Psoas muscle (tissue), 8 donors: ENCODE results near the gene COX10. TPM values are rescaled to one million over a fixed set of nuclear protein-coding genes. Genes with fewer than 3 reads are reported as not detected.
"Not testable (repeated sequence)": the region's sequence is repeated elsewhere in the genome, so short reads cannot be mapped to it uniquely, and the experiment has no call there.

Source experiments
- ATAC-seq, 4 donors: fragments of 200-7000 bp; cut with Tn5 transposase; one replicate each; pipeline ENCODE4 v1.9.1; 2020; ENCODE audit warnings: moderate library complexity in 3 of 4, mild to moderate bottlenecking in 2 of 4
- DNase-seq, 2 donors: peaks; one replicate each; pipeline ENCODE4 v3.0.0-alpha.2; 2020
- H3K27ac ChIP-seq: fragments of 200-600 bp; one replicate; pipeline ENCODE4 v1.8.0; 2022
- H3K27me3 ChIP-seq, 3 donors: fragments of 200-600 bp in 1 of 3; one replicate each; pipeline versions ENCODE4 v1.6.1 to v1.8.0; 2013 to 2022; ENCODE audit warnings: low read length in 2 of 3, mild to moderate bottlenecking in 2 of 3, moderate library complexity in 1 of 3; ENCODE audit not compliant: insufficient read depth in 3 of 3
- H3K36me3 ChIP-seq, 2 donors: fragments of 200-600 bp in 1 of 2; one replicate each; pipeline versions ENCODE4 v1.6.1 to v1.8.0; 2013 to 2022; ENCODE audit warnings: low read depth in 1 of 2, mild to moderate bottlenecking in 1 of 2, moderate library complexity in 1 of 2; ENCODE audit not compliant: insufficient read depth in 1 of 2
- H3K4me1 ChIP-seq: fragments of 200-600 bp; one replicate; pipeline ENCODE4 v1.8.0; 2022
- H3K4me3 ChIP-seq: fragments of 200-600 bp; one replicate; pipeline ENCODE4 v1.8.0; 2022; ENCODE audit warnings: mild to moderate bottlenecking
- H3K9me3 ChIP-seq: fragments of 200-600 bp; one replicate; pipeline ENCODE4 v1.8.0; 2022
- CTCF ChIP-seq: fragments of 200-600 bp; IDR thresholded peaks from one replicate; pipeline ENCODE4 v1.8.0; 2022; ENCODE audit warnings: antibody characterized with exemption
- WGBS, 3 donors: extraction: QIAGEN DNeasy Blood & Tissue Kit; methylation state at CpG; one replicate each; pipeline versions ENCODE4 v1.1.6 to v1.1.7; 2013; 5-methylcytosine and 5-hydroxymethylcytosine counted together
- intact Hi-C, 2 donors: fragments of 100-400 bp; cut with DNase I; formaldehyde crosslinking; loops; one replicate each; pipeline versions ENCODE4 v1.11.0 to v1.14.2; 2022
- polyA plus RNA-seq, 3 donors: library from polyadenylated mRNA; stranded (reverse); fragments of 200-250 nt; gene quantifications; one replicate each; pipeline ENCODE4 v1.2.3, GENCODE V29; 2013
- total RNA-seq, 4 donors: library from RNA; stranded (reverse); fragmentation: NEBNext Ultra II Directional in 2 of 4; extraction: Animal tissue kit (Norgen Biotek cat#: 25700) in 2 of 4; gene quantifications; one replicate each; pipeline versions ENCODE4 v1.2.1 to v1.2.4, GENCODE V29; 2021 to 2023
- donor health status: healthy with polysubstance abuse.
- donor health status: DM: no; HTN: no; CAD: no; lungs with moderate emphysema.
- donor health status: Bipolar disorder and iron deficiency.
- donor health status: healthy.
- donor health status: DM: yes; HTN: yes; CAD: no.
- donor health status: DM: no; HTN: no; CAD: no.
- donor health status: DM: no; HTN: no; CAD: no.
- donor health status: DM: yes; HTN: yes; CAD: no.

Gene COX10
- total and polyA plus RNA-seq, 7 donors = 31.5 to 77.1 (median 60.5) TPM

DNA sequence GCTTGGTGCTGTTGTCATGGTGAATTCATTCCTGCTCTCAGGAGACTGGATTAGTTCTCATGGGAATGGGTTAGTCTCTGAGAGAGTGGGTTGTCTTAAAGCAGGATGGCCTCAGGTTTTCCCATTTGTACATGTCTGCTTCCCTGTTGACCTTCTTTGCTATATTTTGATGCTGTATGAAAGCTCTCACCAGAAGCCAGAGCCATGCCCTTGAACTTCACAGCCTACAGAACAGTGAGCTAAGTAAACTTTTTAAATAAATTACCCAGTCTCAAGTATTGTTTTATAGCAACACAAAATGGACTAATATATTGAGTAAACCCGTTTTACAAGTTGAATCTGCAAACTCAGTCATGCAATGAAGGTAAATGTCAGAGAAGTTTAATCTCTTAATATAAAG is 100.6 kb downstream of the COX10 start:
- no peak for DNase-seq
- ATAC-seq = no peak

DNA sequence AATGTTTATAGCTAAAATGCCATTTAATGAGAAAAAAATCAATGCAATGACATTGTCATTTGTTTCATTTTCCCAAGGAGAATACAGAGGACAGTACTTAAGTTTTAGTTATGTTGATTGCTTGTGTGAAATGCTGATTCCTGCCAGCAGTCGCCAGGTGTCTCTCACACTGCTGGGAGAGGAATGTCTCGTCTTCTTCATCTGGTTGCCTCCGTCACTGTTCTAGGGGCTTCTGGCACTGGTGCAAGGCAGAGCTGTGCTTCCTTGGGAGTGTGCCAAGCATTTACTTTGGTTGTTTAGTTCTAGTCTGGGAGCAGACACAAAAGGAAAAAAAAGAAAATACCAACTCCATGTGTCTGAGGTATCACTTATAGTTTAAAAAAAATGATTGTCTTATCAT is 107.7 kb downstream of the COX10 start:
- H3K9me3 ChIP-seq, H3K4me3 ChIP-seq, H3K27me3 ChIP-seq, ATAC-seq, H3K4me1 ChIP-seq, H3K36me3 ChIP-seq, DNase-seq, intact Hi-C loops, H3K27ac ChIP-seq: not testable (repeated sequence)
- WGBS, 3 donors = 33 to 55% (median 41%) methylated on average over 2 to 3 of the region's 3 CpGs

More for the DNA sequence above, 100.6 kb downstream of the COX10 start:
- no peak for TF ChIP-seq CTCF
- Histone ChIP-seq H3K36me3 (no peaks in the 10 kb centered on the region), H3K4me1 (no peaks in the 10 kb centered on the region), H3K27me3 (no peaks in the 10 kb centered on the region), H3K4me3 (no peak overlapping the region), H3K27ac (no peak overlapping the region), H3K9me3 (no peaks in the 10 kb centered on the region)
- 90 to 100% (median 94%) methylated on average over 1 of the region's 1 CpG for WGBS, 3 donors
- intact Hi-C loops = no loop called here

DNA sequence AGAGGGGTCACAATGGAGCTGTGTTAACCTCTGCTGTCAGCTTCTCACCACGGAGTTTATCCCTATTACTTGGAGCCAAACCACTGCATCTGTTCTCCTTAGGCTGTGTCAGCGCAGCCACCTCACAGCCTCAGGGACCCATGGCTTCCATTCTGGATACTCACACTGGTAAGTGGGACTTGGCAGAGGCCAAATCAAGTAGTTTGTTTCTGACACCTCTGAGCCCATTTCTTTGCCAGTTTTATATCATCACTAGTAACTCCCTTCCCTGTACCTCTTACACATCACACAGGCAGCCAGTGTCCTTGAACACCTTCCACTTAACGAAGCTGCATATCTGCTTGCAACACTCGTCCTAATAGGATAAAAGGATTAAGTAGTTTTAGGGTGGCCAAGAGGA is 108.5 kb downstream of the COX10 start:
- H3K4me3 ChIP-seq = not testable (repeated sequence)

GRCh38 chr17:14179951-14180350 is 110.6 kb downstream of the COX10 start:
- WGBS, 3 donors = no CpG with 5 or more reads among the region's 1 CpG
- H3K4me3 ChIP-seq, DNase-seq, H3K27me3 ChIP-seq, H3K36me3 ChIP-seq, ATAC-seq, H3K9me3 ChIP-seq, intact Hi-C loops, H3K27ac ChIP-seq, H3K4me1 ChIP-seq: not testable (repeated sequence)

More for the DNA sequence above, 108.5 kb downstream of the COX10 start:
- DNase-seq, H3K4me1 ChIP-seq, H3K27me3 ChIP-seq, H3K36me3 ChIP-seq, intact Hi-C loops, H3K9me3 ChIP-seq, H3K27ac ChIP-seq: not testable (repeated sequence)
- ATAC-seq = peak in 3 of 4 donors; percentile 35 to 66 (median 63)
- 81% methylated on average over 1 of the region's 4 CpGs; no CpG with 5 or more reads in 2 of the 3 donors for WGBS, 3 donors

DNA sequence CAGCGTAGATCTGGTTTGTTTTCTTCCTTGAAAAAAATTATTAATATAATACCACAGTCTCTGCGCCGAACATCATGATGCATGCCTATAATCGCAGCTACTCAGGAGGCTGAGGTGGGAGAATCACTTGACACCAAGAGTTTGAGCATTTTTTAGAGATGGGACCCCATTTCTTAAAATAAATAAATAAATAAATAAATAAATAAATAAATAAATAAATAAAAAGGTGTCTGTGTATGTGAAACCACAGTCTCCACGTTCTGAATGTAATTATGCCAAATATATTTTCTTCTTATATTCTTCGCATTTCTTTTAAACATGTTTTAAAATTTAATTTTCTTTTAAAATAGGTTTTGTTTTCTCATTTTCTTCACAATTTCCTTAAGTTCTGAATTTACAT is 112.8 kb downstream of the COX10 start:
- intact Hi-C loops, H3K36me3 ChIP-seq, H3K27ac ChIP-seq, H3K4me3 ChIP-seq, H3K9me3 ChIP-seq, H3K4me1 ChIP-seq, ATAC-seq, DNase-seq, H3K27me3 ChIP-seq: not testable (repeated sequence)
- 93 to 96% (median 96%) methylated on average over 6 of the region's 6 CpGs for WGBS, 3 donors

DNA sequence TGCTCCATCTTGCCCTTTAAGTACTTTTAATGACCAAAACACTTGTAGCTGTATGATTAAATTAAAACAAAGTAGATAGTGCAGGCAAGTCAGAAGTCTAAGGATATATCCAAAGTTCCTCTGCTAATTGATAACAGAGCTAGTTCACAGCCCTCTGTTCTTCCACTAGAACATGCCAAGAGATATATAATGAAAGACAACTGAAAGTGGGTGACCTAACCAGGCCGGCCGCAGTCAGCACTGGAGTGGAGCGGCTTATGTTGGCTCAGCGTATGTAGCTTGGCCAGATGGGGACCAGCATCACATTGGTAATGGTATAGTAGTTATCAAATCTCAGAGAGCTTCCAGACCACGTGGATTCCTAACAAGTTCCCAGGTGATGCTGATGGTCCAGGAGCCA is 115.2 kb downstream of the COX10 start:
- DNase-seq, ATAC-seq, intact Hi-C loops, H3K27me3 ChIP-seq, H3K27ac ChIP-seq, H3K4me1 ChIP-seq, H3K9me3 ChIP-seq, H3K4me3 ChIP-seq, H3K36me3 ChIP-seq: not testable (repeated sequence)
- 95 to 100% (median 95%) methylated on average over 2 to 4 of the region's 5 CpGs for WGBS, 3 donors

GRCh38 chr17:14186443-14186842 is 117.1 kb downstream of the COX10 start:
- H3K4me3 ChIP-seq, ATAC-seq, H3K4me1 ChIP-seq, H3K36me3 ChIP-seq, DNase-seq, H3K27ac ChIP-seq, intact Hi-C loops, H3K27me3 ChIP-seq, H3K9me3 ChIP-seq: not testable (repeated sequence)
- WGBS, 3 donors = 91 to 98% (median 96%) methylated on average over 1 to 2 of the region's 4 CpGs

GRCh38 chr17:14190774-14191173 is 121.5 kb downstream of the COX10 start:
- 81 to 91% (median 85%) methylated on average over 1 of the region's 1 CpG for WGBS, 3 donors
- H3K27ac ChIP-seq, H3K4me3 ChIP-seq, DNase-seq, H3K27me3 ChIP-seq, ATAC-seq, H3K36me3 ChIP-seq, H3K4me1 ChIP-seq, H3K9me3 ChIP-seq, intact Hi-C loops: not testable (repeated sequence)

- ATAC-seq, DNase-seq, H3K36me3 ChIP-seq, H3K4me1 ChIP-seq, H3K27me3 ChIP-seq, H3K9me3 ChIP-seq, H3K27ac ChIP-seq, intact Hi-C loops, H3K4me3 ChIP-seq: not testable (repeated sequence)
These were observed 122.2 kb downstream of the COX10 start for GRCh38 chr17:14191469-14191868.

- intact Hi-C loops, H3K4me3 ChIP-seq, H3K9me3 ChIP-seq, DNase-seq, H3K27me3 ChIP-seq, H3K36me3 ChIP-seq, H3K4me1 ChIP-seq, H3K27ac ChIP-seq, ATAC-seq: not testable (repeated sequence)
- WGBS, 3 donors = 82 to 86% (median 84%) methylated on average over 10 to 11 of the region's 11 CpGs
These were observed 122.7 kb downstream of the COX10 start for GRCh38 chr17:14192039-14192438.

DNA sequence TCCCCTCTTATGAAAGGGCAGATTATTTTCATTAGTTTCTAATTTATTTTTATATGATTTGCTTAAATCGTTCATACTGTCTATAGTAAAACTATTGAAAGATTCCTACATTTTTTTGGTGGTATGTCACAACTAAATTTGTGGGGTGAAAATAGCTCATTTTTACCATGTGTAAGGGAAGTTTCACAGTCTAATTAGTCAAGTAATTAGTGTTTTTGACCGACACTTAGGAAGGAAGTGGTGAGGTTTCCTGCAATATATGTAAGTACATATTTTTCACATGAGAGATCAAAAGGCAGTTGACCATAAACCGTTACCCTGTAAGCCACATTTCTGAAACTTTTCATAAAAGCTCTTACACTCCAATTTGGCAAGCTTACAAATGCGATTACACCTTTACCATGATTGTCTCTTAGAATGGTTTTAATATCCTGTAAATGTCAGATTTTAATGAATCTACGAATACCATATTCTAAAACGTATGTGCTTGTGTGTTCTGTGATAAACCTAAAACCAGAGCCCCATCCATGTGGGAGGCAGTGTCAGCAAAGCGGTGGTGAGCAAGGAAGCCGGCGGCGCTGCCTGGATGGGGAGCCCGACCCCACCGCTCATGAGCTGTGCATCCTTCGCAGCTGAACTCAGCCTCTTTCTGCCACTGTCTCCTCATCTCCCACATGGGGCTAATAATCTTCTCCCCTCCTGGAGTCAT is 123.5 kb downstream of the COX10 start:
- H3K27me3 ChIP-seq, H3K36me3 ChIP-seq, ATAC-seq, intact Hi-C loops, H3K27ac ChIP-seq, DNase-seq, H3K4me3 ChIP-seq, H3K4me1 ChIP-seq, H3K9me3 ChIP-seq: not testable (repeated sequence)
- 87 to 89% (median 88%) methylated on average over 11 to 12 of the region's 13 CpGs for WGBS, 3 donors
